Measurements from ENCODE around the gene LHFPL6. TPM values are rescaled to one million over a fixed set of nuclear protein-coding genes. Genes with fewer than 3 reads are reported as not detected.

LHFPL6 gene
- total RNA-seq, 1 donor from 2014 or later: 24.5 TPM

GRCh38 chr13:39483326-39483725 lies 119.7 kb downstream of the LHFPL6 start:
- DNase-seq (ENCODE audit: low spot score in 2 of 2): no peak
- no peak for FAIRE-seq

GRCh38 chr13:39481491-39481890 lies 121.5 kb downstream of the LHFPL6 start:
- DNase-seq (ENCODE audit: low spot score in 2 of 2): no peak
- FAIRE-seq: no peak

GRCh38 chr13:39474600-39474999 lies 128.4 kb downstream of the LHFPL6 start:
- FAIRE-seq: no peak
- DNase-seq (ENCODE audit: low spot score in 2 of 2): no peak

- FAIRE-seq (no peak), DNase-seq (ENCODE audit: low spot score in 2 of 2) (no peak)
Observed at GRCh38 chr13:39469676-39470075, 133.3 kb downstream of the LHFPL6 start.

GRCh38 chr13:39468306-39468705 lies 134.7 kb downstream of the LHFPL6 start:
- DNase-seq (ENCODE audit: low spot score in 2 of 2) (no peak), FAIRE-seq (no peak)

GRCh38 chr13:39463611-39464010 lies 139.4 kb downstream of the LHFPL6 start:
- DNase-seq (ENCODE audit: low spot score in 2 of 2): no peak
- FAIRE-seq: no peak

GRCh38 chr13:39462906-39463305 lies 140.1 kb downstream of the LHFPL6 start:
- DNase-seq (ENCODE audit: low spot score in 2 of 2): no peak
- FAIRE-seq: no peak

- DNase-seq (ENCODE audit: low spot score in 2 of 2): no peak
- no peak for FAIRE-seq
Observed at GRCh38 chr13:39462428-39462827, 140.6 kb downstream of the LHFPL6 start.

GRCh38 chr13:39461685-39462266 lies 141.2 kb downstream of the LHFPL6 start:
- FAIRE-seq (no peak), DNase-seq (ENCODE audit: low spot score in 2 of 2) (no peak)

GRCh38 chr13:39457274-39457673 lies 145.7 kb downstream of the LHFPL6 start:
- no peak for DNase-seq (ENCODE audit: low spot score in 2 of 2)
- no peak for FAIRE-seq

- DNase-seq (ENCODE audit: low spot score in 2 of 2): no peak
- FAIRE-seq: no peak
Observed at GRCh38 chr13:39455521-39456175, 147.3 kb downstream of the LHFPL6 start.

- no peak for DNase-seq (ENCODE audit: low spot score in 2 of 2)
- FAIRE-seq: no peak
Observed at GRCh38 chr13:39452834-39453233, 150.2 kb downstream of the LHFPL6 start.

- no peak for DNase-seq (ENCODE audit: low spot score in 2 of 2)
- FAIRE-seq: no peak
Observed at GRCh38 chr13:39452417-39452816, 150.6 kb downstream of the LHFPL6 start.

GRCh38 chr13:39451860-39452301 lies 151.1 kb downstream of the LHFPL6 start:
- no peak for FAIRE-seq
- no peak for DNase-seq (ENCODE audit: low spot score in 2 of 2)

- DNase-seq (ENCODE audit: low spot score in 2 of 2) (no peak), FAIRE-seq (no peak)
Observed at GRCh38 chr13:39451301-39451700, 151.7 kb downstream of the LHFPL6 start.

GRCh38 chr13:39450176-39450575 lies 152.8 kb downstream of the LHFPL6 start:
- DNase-seq (ENCODE audit: low spot score in 2 of 2) (no peak), FAIRE-seq (no peak)

GRCh38 chr13:39448834-39449233 lies 154.2 kb downstream of the LHFPL6 start:
- DNase-seq (ENCODE audit: low spot score in 2 of 2) (no peak), FAIRE-seq (no peak)

- no peak for FAIRE-seq
- no peak for DNase-seq (ENCODE audit: low spot score in 2 of 2)
Observed at GRCh38 chr13:39446865-39447264, 156.1 kb downstream of the LHFPL6 start.

- no peak for FAIRE-seq
Observed at GRCh38 chr13:39444866-39445265, 158.1 kb downstream of the LHFPL6 start.

GRCh38 chr13:39433651-39434050 lies 169.3 kb downstream of the LHFPL6 start:
- no peak for FAIRE-seq
- DNase-seq (ENCODE audit: low spot score in 2 of 2): no peak

More at GRCh38 chr13:39444866-39445265, 158.1 kb downstream of the LHFPL6 start:
- DNase-seq (ENCODE audit: low spot score in 2 of 2): no peak

GRCh38 chr13:39432196-39432595 lies 170.8 kb downstream of the LHFPL6 start:
- DNase-seq (ENCODE audit: low spot score in 2 of 2) (no peak), FAIRE-seq (no peak)

- FAIRE-seq (no peak), DNase-seq (ENCODE audit: low spot score in 2 of 2) (no peak)
Observed at GRCh38 chr13:39422845-39423565, 180.0 kb downstream of the LHFPL6 start.
